ENCODE measurements around the gene LHPP.
A peak's percentile ranks its signal among the peaks of the same experiment; 100 is the strongest.
"Not testable (repeated sequence)": the region's sequence is repeated elsewhere in the genome, so short reads cannot be mapped to it uniquely, and the experiment has no call there.

Gene LHPP

GRCh38 chr10:124461642-124462347 is at the start of gene LHPP:
LHPP (plus strand) TSS chr10:124461823; CDS start chr10:124461863, 40 bp downstream.
- DNase-seq (ENCODE audit: low read depth in 2 of 2) = peak; percentile 83 to 85

- DNase-seq (ENCODE audit: low read depth in 2 of 2) = no peak
Measured at GRCh38 chr10:124414076-124414475, 47.5 kb upstream of the LHPP start.

GRCh38 chr10:124415210-124415609 is 46.4 kb upstream of the LHPP start:
- DNase-seq (ENCODE audit: low read depth in 2 of 2) = no peak

GRCh38 chr10:124416733-124417132 is 44.9 kb upstream of the LHPP start:
- no peak for DNase-seq (ENCODE audit: low read depth in 2 of 2)

- peak; percentile 30 to 32 for DNase-seq (ENCODE audit: low read depth in 2 of 2)
Measured at GRCh38 chr10:124417895-124418725, 43.5 kb upstream of the LHPP start.

- peak; percentile 94 to 97 for DNase-seq (ENCODE audit: low read depth in 2 of 2)
Measured at GRCh38 chr10:124418726-124419501, 42.7 kb upstream of the LHPP start, which contains the start of gene OAT. OAT (minus strand) TSS chr10:124418923; CDS start chr10:124412171, 6,752 bp downstream.

GRCh38 chr10:124419635-124420034 is 42.0 kb upstream of the LHPP start:
- no peak for DNase-seq (ENCODE audit: low read depth in 2 of 2)

- no peak for DNase-seq (ENCODE audit: low read depth in 2 of 2)
Measured at GRCh38 chr10:124420254-124420653, 41.4 kb upstream of the LHPP start.

- DNase-seq (ENCODE audit: low read depth in 2 of 2) = no peak
Measured at GRCh38 chr10:124422742-124423141, 38.9 kb upstream of the LHPP start.

- no peak for DNase-seq (ENCODE audit: low read depth in 2 of 2)
Measured at GRCh38 chr10:124423813-124424212, 37.8 kb upstream of the LHPP start.

GRCh38 chr10:124425227-124425962 is 36.2 kb upstream of the LHPP start:
- no peak for DNase-seq (ENCODE audit: low read depth in 2 of 2)

- no peak for DNase-seq (ENCODE audit: low read depth in 2 of 2)
Measured at GRCh38 chr10:124428207-124428777, 33.3 kb upstream of the LHPP start.

GRCh38 chr10:124429576-124429975 is 32.0 kb upstream of the LHPP start:
- no peak for DNase-seq (ENCODE audit: low read depth in 2 of 2)

- no peak for DNase-seq (ENCODE audit: low read depth in 2 of 2)
Measured at GRCh38 chr10:124430077-124430476, 31.5 kb upstream of the LHPP start.

GRCh38 chr10:124433461-124433860 is 28.2 kb upstream of the LHPP start:
- DNase-seq (ENCODE audit: low read depth in 2 of 2) = no peak

GRCh38 chr10:124435683-124436082 is 25.9 kb upstream of the LHPP start:
- DNase-seq (ENCODE audit: low read depth in 2 of 2) = not testable (repeated sequence)

- no peak for DNase-seq (ENCODE audit: low read depth in 2 of 2)
Measured at GRCh38 chr10:124436191-124436638, 25.4 kb upstream of the LHPP start.

- DNase-seq (ENCODE audit: low read depth in 2 of 2) = not testable (repeated sequence)
Measured at GRCh38 chr10:124441694-124442093, 19.9 kb upstream of the LHPP start.

GRCh38 chr10:124446830-124447750 is 14.5 kb upstream of the LHPP start:
- no peak for DNase-seq (ENCODE audit: low read depth in 2 of 2)
